ENCODE data around the gene MLF2.

MLF2 gene

DNA sequence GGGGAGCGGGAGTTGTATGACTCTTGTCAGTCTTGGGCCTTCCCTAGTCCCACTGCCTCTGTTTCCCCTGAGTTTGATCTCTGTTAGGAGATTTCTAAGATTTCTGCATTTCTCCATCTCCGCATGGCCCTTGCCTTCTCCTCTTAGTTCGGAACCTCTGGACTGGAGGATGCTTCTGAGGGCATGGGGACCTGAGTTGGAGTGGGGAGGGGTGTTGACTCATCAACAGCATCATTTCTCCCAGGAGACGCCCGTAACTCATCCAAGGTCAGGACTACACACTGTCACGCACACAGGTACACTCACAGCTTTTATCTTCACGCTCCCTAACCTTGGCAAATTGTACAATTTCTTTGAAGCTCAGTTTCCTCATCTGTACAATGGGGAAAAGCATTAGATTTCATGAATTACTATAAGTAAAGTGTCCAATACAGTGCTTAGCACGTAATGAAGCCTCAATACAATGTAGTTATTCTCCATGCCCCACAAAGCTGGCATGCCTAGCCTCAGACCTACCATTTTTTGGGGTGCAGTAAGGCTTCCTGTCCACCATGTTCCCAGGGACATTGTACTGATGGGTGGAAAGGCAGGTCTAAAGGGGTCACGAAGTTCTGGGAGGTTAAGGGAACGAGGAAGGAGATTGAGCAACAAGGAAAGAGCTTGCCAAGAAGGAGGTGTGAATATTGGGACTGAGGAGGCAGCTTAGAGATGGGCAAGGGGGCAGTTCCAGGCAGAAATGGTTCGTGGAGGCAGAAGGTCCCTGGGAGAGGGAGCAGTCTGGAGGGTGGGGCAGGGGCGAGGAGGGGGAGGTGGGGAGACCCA lies 18.8 kb upstream of the MLF2 start:
- H3K4me1 Mint-ChIP-seq (ENCODE audit: low read depth): peaks cover 54% of the 10 kb centered on the region
- H3K4me3 Mint-ChIP-seq: peak overlapping the region; percentile 85
- H3K9me3 Mint-ChIP-seq (ENCODE audit: low read depth): no peaks in the 10 kb centered on the region
- peaks cover 3% of the 10 kb centered on the region for H3K36me3 Mint-ChIP-seq
- peak overlapping the region; percentile 86 for H3K27ac Mint-ChIP-seq
- peaks cover 6% of the 10 kb centered on the region for H3K27me3 Mint-ChIP-seq

DNA sequence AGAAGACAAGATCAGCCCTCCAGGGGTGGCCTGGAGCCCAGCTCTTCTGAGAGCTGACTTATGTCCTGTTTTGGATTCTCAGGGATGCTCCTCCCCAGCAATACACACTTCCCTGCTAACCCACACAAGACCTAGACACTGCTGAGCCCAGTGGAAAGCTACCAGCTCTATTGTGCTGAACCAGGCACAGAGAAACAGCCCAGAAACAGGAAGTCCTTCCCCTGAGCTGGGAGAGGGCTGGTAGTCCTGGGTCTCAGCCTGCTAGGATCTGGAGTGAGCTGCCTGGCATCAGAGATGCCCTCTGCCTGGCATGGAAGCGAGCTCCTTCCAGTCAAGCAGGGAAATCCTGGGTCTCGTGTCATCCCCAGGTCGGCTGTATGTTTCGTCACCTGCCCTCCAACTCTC lies 18.2 kb upstream of the MLF2 start:
- no peak overlapping the region for H3K27ac Mint-ChIP-seq
- no peaks in the 10 kb centered on the region for H3K9me3 Mint-ChIP-seq (ENCODE audit: low read depth)
- H3K4me1 Mint-ChIP-seq (ENCODE audit: low read depth): peaks cover 50% of the 10 kb centered on the region
- peaks cover 6% of the 10 kb centered on the region for H3K27me3 Mint-ChIP-seq
- peaks cover 3% of the 10 kb centered on the region for H3K36me3 Mint-ChIP-seq
- H3K4me3 Mint-ChIP-seq: peak overlapping the region; percentile 85

DNA sequence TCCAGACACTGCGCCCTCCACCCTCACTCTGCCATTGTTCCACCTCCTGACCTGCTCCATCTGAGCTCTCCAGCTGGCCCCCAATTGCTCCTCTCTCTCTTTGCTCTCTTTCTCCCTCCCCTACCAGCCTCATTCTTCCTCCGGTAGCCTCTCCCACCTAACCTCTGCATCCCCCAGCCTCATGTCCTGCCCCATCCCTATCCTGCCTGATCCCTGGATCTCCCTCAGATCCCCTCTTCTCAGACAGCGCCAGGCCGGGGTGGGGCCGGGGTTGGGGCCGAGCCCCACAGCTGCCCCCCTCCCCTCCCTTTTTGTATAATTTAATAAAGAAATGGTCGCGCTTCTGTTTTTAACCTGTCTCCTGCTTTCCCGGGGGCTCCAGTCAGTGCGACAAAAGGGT lies 17.7 kb upstream of the MLF2 start:
- Mint-ChIP-seq H3K36me3 (peaks cover 3% of the 10 kb centered on the region), H3K27me3 (peaks cover 6% of the 10 kb centered on the region), H3K4me1 (ENCODE audit: low read depth) (peaks cover 48% of the 10 kb centered on the region), H3K9me3 (ENCODE audit: low read depth) (no peaks in the 10 kb centered on the region), H3K27ac (no peak overlapping the region), H3K4me3 (no peak overlapping the region)

DNA sequence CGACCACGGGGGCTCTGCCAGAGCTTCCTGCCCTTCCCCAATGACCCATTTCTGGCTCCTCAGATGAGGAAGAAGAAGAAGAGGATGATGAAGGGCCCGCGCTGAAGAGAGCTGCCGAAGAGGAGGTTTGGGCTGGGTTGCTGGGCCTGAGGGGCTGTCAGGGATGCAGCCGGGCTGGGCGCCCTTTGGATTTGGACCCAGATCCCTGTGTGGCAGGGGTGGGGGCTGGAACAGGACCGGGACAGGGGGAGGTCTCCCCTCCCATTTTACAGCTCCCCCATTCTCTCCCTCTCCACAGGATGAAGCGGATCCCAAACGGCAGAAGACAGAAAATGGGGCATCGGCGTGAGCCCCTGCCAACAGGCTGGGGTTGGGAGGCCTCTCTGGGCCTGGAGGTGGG lies 17.2 kb upstream of the MLF2 start:
- Mint-ChIP-seq H3K36me3 (peaks cover 6% of the 10 kb centered on the region), H3K4me1 (ENCODE audit: low read depth) (peaks cover 47% of the 10 kb centered on the region), H3K27me3 (peaks cover 10% of the 10 kb centered on the region), H3K4me3 (no peak overlapping the region), H3K27ac (no peak overlapping the region), H3K9me3 (ENCODE audit: low read depth) (no peaks in the 10 kb centered on the region)

DNA sequence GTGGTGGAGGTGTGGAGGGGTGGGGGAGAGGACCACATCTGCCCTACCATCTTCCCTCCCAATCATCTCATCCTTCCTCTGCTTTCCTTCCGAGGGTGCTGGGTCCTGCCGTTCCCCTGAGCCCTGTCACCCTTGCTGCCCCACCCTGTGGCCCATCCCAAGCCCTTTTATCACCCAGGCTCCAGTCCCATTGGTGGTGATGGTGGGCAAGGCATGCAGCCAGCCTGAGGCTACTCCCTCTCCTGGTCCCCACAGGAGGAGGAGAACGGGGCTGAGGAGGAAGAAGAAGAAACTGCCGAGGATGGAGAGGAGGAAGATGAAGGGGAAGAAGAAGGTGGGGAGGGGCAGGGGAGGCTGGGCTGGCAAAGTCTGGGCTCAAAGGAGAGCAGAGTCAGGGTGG lies 16.7 kb upstream of the MLF2 start:
- H3K36me3 Mint-ChIP-seq: peaks cover 4% of the 10 kb centered on the region
- H3K4me1 Mint-ChIP-seq (ENCODE audit: low read depth): peaks cover 44% of the 10 kb centered on the region
- no peak overlapping the region for H3K27ac Mint-ChIP-seq

DNA sequence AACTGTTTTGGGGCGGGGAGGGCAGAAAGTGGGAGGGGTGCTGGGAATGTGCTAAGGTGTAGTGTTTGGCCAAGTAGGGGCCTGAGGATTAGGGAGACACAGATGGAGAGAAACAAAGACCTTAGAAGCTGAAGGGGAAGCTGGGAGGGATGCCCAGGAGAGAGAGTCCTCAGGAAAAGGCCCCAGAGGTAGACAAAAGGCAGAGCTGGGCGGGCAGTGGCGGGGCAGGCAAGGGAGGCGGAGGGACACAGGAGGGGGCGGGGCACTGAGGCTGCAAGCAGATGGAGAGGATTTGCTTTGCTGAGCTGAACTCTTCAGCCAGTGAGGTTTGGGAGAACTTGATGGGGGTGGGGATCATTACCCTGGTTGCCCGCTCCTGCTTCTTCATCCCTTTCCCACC lies 16.0 kb upstream of the MLF2 start:
- H3K27ac Mint-ChIP-seq: peak overlapping the region; percentile 12
- H3K27me3 Mint-ChIP-seq: peaks cover 14% of the 10 kb centered on the region

More for the DNA sequence above, 16.7 kb upstream of the MLF2 start:
- no peak overlapping the region for H3K4me3 Mint-ChIP-seq
- H3K27me3 Mint-ChIP-seq: peaks cover 13% of the 10 kb centered on the region
- no peaks in the 10 kb centered on the region for H3K9me3 Mint-ChIP-seq (ENCODE audit: low read depth)

DNA sequence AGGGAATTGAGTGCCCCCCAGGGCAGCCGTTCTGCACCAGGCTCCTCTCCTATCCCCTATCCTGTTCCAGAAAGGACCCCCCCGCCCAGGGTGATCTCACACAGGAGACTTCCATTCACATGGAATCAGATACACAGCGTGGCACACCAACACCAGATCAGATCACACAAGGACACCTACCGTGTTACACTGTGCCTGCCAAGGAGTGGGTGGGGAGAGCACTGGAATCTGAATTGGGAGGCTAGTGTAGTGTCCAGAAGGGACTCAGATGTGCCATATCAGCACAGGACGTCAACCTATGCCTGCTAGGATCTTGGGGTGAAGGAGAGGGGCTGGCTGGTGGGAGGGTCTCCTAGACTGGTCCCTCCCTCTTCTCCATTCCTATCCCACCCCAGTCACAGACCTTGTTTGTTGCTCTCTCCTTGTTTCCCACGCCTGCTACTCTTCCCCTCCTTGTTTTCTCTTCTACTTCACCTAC lies 15.5 kb upstream of the MLF2 start:
- Mint-ChIP-seq H3K9me3 (ENCODE audit: low read depth) (no peaks in the 10 kb centered on the region), H3K27me3 (peaks cover 14% of the 10 kb centered on the region), H3K4me1 (ENCODE audit: low read depth) (peaks cover 43% of the 10 kb centered on the region), H3K27ac (peak overlapping the region; percentile 12), H3K4me3 (no peak overlapping the region), H3K36me3 (peaks cover 3% of the 10 kb centered on the region)

More for the DNA sequence above, 16.0 kb upstream of the MLF2 start:
- Mint-ChIP-seq H3K9me3 (ENCODE audit: low read depth) (no peaks in the 10 kb centered on the region), H3K4me3 (no peak overlapping the region), H3K4me1 (ENCODE audit: low read depth) (peaks cover 43% of the 10 kb centered on the region), H3K36me3 (peaks cover 3% of the 10 kb centered on the region)

DNA sequence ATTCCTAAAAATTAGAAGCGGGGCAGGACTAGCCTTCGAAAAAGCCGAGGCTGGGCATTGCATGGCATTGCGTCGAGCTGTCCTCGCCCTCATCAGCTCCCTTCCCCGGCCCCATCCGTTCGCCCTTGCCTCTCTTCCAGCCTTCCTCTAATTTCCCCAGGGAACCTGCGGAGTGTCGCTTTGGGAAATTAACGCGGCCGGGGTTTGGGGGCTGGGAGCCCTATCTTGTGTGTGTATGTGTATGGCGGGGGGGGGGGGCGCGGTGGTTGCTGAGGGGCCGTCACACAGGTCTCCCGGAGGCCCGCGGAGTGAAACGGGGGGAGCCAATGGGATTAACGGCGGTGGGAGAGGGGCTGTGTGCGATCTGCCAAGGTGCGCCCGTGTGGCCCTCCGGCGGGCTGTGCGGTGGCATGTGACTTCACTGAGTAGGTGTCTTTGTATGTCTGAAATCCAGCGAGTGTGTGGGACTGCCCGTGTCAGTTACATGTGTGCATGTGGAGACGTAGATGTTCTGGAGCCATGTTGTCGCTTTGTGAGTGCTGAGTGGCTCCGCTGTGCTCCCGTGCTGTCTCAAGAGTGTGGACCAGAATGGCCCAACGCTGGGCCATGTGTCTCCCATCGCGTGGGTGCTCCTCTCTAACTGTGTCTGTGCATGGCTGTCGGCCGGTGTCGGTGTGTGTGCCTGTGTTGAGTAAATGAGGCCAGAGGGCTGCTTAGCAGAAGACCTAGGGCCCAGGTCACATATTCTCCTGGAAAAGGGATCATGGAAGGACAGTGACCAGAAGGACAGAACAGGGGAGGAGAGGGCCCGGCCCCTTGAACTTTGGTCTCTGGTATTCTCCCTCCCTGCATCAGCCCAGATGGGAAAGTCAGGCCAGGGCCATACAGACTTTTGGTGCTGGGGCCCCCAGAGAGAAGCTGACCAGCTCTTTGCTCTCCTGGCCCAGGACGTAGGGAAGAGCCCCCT lies 14.7 kb upstream of the MLF2 start:
- Mint-ChIP-seq H3K27me3 (peaks cover 14% of the 10 kb centered on the region), H3K9me3 (ENCODE audit: low read depth) (no peaks in the 10 kb centered on the region), H3K4me1 (ENCODE audit: low read depth) (peaks cover 37% of the 10 kb centered on the region), H3K27ac (peak overlapping the region; percentile 5), H3K36me3 (peaks cover 3% of the 10 kb centered on the region), H3K4me3 (peak overlapping the region; percentile 85)

DNA sequence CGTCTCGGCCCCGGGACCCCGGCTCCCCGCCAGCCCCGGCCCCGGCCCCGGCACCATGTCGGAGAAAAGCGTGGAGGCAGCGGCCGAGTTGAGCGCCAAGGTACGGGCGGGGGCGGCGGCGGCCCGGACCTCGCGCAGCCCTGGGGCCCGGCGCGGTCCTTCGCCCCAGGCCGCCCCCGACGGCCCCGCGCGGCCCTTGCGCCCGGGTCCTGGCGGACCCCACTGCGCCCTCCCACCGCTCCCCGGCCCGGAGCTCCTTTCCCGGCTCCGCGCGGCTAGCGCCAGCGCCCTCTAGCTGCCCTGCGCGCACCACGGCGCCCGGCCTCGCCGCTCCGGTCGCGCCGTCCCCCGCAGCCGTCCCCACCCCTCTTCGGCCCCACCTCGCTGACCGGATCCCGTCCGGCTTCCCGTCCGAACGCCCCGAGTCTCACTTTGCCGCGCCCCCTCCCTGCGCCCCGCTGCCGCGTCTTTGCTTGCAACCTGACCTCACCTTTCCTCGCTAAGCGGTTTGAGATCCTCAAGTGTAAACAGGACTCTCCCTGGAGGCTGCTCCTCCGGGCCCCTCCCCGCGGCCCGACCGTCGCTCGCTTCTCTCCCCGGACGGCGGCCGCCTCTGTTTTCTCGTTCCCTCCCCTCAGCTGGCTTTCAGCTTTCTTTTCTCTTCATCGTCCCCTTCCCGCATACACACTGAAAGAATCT lies 13.9 kb upstream of the MLF2 start:
- Mint-ChIP-seq H3K36me3 (peaks cover 3% of the 10 kb centered on the region), H3K27ac (no peak overlapping the region), H3K27me3 (peaks cover 14% of the 10 kb centered on the region), H3K9me3 (ENCODE audit: low read depth) (no peaks in the 10 kb centered on the region), H3K4me3 (peak overlapping the region; percentile 85), H3K4me1 (ENCODE audit: low read depth) (peaks cover 33% of the 10 kb centered on the region)

DNA sequence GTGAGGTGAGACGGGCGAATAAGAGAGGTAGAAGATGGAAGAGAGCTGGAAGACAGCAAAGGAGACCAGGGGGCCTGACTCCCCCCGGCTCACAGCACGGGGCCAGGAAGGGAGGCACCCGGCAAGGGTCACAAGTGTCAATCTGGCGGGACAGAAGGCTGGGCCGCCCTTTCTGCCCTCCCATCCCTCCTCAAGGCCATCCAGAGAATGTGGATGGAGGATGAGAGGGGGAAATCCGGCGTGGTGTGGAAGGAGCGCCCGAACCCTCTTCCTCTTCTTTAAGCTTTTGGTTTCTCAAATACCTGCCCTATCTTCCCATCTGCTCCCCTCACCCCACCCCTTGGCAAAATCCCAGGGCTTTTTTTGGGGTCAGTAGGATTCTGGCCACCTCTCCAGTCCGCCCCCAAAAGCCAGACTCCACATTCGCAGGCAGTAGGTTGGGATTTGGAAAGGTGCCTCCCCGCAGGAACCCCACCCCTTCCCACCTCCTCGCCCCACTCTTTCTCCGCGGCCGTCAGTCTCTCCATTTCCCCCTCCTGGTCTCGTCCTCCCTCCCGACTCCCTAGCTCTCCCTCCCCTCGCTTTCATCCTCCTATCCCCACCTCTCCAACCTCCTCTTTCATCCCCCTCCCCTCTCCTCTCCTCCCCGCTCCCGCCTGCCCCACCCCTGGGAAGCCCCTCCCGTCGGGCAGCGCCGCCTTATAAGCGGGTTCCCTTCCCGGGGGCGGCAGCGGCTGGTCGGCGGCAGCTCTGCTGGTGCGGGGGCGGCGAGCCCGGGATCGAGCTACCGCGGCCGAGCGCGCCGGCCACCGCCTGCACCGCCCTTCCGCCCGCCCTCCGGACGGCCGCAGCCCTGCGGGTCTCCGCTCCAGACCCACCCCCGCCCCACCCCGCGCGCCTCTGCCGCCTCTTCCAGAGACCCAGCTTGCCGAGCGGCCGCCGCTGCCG lies 13.0 kb upstream of the MLF2 start, which contains the start of gene PTMS:
TSS of gene PTMS (plus strand) at position 730 of the 948 bp plus-strand sequence. CDS start 343 bp downstream, outside the sequence.
- Mint-ChIP-seq H3K4me3 (peak within 1 kb of the TSS; percentile 87), H3K27me3 (peaks cover 16% of the 10 kb centered on the region), H3K4me1 (ENCODE audit: low read depth) (peaks cover 24% of the 10 kb centered on the region), H3K27ac (no peak within 1 kb of the TSS), H3K9me3 (ENCODE audit: low read depth) (no peaks in the 10 kb centered on the region), H3K36me3 (peaks cover 3% of the 10 kb centered on the region)

DNA sequence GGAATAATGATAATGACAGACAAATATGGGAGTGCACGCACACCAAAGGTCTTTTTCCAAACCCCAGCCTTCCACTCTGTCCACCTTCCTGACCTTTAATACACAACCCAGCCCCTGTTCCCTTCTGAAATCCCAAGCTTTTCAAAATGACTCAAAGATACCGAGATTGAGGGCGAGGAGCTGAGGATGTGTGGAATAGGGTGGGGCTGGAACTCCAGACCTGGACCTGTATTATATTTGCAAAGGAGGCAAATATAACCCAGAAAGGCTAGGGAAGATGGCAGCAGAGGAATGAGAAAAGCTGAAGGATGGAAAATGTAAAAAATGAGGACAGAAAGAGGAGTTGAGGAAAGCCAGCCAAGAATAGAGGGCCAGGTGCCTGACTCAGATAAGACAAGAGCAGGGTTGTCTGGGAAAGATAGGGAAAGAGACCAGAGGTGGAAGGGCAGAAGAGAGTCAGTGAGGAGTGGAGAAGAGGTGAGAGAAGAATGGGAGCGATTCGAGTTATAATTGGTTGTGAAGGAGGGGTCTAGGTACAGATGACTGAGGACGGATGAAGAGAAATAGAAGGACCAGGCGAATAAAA lies 12.2 kb upstream of the MLF2 start:
- H3K4me1 Mint-ChIP-seq (ENCODE audit: low read depth): peaks cover 22% of the 10 kb centered on the region
- H3K27ac Mint-ChIP-seq: no peak overlapping the region
- peak overlapping the region; percentile 87 for H3K4me3 Mint-ChIP-seq
- H3K36me3 Mint-ChIP-seq: peaks cover 3% of the 10 kb centered on the region
- H3K27me3 Mint-ChIP-seq: peaks cover 16% of the 10 kb centered on the region
- no peaks in the 10 kb centered on the region for H3K9me3 Mint-ChIP-seq (ENCODE audit: low read depth)

DNA sequence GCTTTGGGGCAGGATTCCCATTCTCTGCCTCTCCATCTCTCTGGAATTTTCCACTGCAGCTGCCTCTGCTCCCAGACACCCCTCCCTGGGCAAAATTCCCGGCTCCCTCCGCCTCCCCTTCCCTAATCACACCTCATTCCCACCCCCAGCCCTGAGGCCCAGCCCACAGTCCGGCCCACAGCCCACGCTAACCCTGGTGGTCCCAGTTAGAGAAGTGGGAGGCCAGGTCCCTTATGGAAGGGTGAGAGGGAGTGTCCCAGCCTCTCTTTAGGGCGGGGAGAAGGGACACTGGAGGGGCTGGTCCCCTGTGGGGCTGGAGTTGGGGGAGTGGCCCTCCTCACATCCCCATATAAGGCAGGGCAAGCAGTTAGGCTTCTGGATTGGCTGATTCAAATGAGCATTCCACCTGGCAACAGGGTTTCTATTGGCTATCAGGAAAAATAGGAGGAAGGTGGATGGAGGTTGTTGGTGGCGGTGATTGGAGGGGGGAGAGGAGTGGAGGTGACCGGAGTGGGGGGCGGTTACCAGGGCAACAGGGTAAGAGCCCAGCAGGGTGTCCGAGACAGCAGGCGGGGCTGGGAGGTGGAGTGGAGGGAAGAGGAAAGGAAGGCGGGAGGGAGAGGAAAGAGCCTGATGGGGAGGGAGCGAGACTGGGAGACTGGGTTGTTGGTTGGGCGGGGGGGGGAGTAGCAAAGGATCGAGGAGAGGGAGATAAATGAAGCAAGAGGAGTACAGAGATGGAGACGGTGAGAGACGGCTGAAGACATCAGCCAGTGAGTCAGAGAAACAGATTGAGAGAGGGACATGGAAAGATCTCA lies 11.3 kb upstream of the MLF2 start:
- Mint-ChIP-seq H3K27ac (no peak overlapping the region), H3K36me3 (peaks cover 3% of the 10 kb centered on the region), H3K4me3 (peak overlapping the region; percentile 64), H3K9me3 (ENCODE audit: low read depth) (no peaks in the 10 kb centered on the region), H3K27me3 (peaks cover 16% of the 10 kb centered on the region), H3K4me1 (ENCODE audit: low read depth) (peaks cover 22% of the 10 kb centered on the region)

DNA sequence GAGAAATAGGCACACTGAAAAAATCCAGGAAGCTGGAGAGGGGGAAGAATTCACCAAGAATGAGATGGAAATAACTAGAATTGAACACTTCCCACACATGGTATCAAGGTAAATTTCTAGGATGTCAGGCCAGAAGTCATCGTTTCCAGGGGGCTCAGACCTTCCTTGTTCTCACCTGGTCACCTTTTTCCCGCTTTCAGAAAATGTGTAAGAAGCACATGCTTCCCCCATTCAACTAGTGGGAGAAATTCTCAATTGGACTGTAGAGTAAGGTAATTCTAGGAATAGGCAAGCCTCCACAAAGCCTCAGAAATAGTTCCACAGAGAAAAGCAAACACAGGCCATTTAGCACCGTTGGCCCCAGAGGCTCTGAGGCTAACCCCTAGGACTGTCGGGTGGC lies 10.4 kb upstream of the MLF2 start:
- Mint-ChIP-seq H3K9me3 (ENCODE audit: low read depth) (no peaks in the 10 kb centered on the region), H3K4me1 (ENCODE audit: low read depth) (peaks cover 25% of the 10 kb centered on the region), H3K4me3 (no peak overlapping the region), H3K27me3 (peaks cover 15% of the 10 kb centered on the region), H3K27ac (no peak overlapping the region), H3K36me3 (peaks cover 3% of the 10 kb centered on the region)

All from activated naive CD8-positive, alpha-beta T cell (primary cell).